Tibial nerve (tissue), 4 donors: ENCODE results near the gene C17orf100.
"Not testable (repeated sequence)": the region's sequence is repeated elsewhere in the genome, so short reads cannot be mapped to it uniquely, and the experiment has no call there.

Experiments
- CTCF ChIP-seq, 5 experiments: fragments of 200-600 bp in 3 of 5; fragments of 450-650 bp in 2 of 5; sonication (generic) in 3 of 5; IDR thresholded peaks; one replicate each; pipeline ENCODE4 v1.5.1; 2016 to 2019; ENCODE audit warnings: antibody characterized with exemption in 5 of 5, mild to moderate bottlenecking in 3 of 5, moderate library complexity in 2 of 5
- EP300 ChIP-seq, 2 donors: sonication (generic); formaldehyde crosslinking; IDR thresholded peaks; one replicate each; pipeline ENCODE4 v1.6.1; 2017; ENCODE audit warnings: antibody characterized with exemption in 2 of 2, mild to moderate bottlenecking in 1 of 2

- not testable (repeated sequence) for TF ChIP-seq CTCF, EP300 (IDR thresholded peaks at IDR 0.05)
Measured at GRCh38 chr17:6656797-6657632, 5.5 kb downstream of the C17orf100 start.
